ENCODE data around the gene SCN5A.

The SCN5A gene

GRCh38 chr3:38622336-38622735 lies 27.2 kb downstream of the SCN5A start:
- DNase-seq (ENCODE audit: low read depth): no peak

DNA sequence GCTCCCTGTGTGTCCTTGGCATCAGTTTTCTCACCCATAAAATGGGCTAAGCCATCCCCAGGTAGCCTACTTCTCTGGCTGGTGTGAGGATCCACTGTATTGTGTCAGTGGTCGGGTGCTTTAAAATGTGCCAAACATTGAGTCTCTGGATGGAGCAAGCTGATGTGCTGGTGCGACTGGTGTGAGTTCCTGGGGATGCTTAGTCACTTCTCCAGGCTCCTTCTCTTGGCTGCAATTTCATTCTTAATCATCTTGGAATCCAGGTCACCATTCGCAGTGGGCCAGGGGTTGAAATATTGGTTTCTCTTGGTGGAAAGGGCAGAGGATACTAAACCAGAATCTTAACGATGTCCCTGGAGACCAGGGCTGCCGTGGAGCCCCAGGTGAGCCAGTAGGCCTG lies 29.3 kb downstream of the SCN5A start:
- DNase-seq (ENCODE audit: low read depth): no peak

- no peak for DNase-seq (ENCODE audit: low read depth)
These were observed 31.1 kb downstream of the SCN5A start for GRCh38 chr3:38618343-38618742.

DNA sequence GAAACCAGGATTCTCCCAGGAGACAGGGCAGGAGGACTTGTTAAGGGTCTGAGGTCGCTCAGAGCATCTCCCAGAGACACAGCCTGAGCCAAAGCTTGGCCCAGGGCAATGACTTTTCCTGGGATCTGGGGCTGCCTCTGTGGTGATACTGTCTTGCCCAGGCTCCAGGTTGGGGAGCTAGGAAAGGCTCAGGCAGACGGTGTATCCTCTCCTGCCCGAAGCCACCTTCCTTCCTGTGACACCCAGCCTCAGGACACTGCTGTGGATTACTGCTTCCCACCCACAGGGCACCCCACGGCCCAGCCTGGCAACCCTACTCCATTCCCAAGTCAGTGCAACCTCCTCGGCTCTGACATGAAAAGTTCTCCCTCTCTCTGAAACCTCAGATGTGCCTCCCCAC lies 31.9 kb downstream of the SCN5A start:
- no peak for DNase-seq (ENCODE audit: low read depth)

DNA sequence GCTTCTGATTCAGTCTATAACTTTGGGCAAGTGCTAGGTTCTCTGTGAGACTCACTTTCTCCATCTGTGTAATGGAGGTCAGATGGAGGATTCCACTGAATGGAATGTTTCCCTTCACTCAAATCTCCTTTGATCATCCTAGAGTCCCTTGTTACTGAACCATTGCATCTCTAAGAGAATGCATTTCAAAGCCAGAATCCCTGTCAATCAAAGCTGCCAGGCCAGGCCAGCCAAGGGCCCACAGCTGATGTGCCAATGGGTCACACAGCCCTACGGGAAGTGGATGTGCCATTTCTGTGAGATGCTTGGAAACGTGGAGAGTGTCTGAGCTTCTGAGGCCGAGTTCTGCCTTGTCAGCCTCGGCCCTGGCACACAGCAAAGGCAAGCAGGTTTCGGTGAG lies 32.4 kb downstream of the SCN5A start:
- DNase-seq (ENCODE audit: low read depth): no peak

- no peak for DNase-seq (ENCODE audit: low read depth)
These were observed 32.8 kb downstream of the SCN5A start for GRCh38 chr3:38616658-38617057.

- no peak for DNase-seq (ENCODE audit: low read depth)
These were observed 33.4 kb downstream of the SCN5A start for GRCh38 chr3:38616111-38616510.

GRCh38 chr3:38614651-38615352 lies 34.7 kb downstream of the SCN5A start:
- no peak for DNase-seq (ENCODE audit: low read depth)

DNA sequence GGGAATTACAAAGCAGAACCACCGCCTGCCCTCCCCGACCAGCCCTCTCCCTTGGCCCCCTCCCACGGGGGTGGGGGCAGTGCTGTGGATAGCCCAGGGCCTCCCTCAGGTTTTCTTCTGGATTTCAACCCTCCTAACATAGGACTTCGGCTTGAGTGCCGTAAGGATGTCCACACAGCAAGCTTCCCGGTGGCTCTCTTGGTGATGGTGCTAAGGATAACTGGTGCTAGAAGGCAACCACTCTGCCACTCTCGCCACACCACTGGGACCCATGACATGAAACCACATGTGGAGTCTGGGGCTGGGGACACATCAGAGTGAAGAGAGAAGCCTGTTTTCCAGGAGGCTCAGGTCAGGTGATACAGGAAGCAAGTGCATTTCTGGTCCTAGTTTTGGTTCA lies 35.4 kb downstream of the SCN5A start:
- DNase-seq (ENCODE audit: low read depth): no peak

DNA sequence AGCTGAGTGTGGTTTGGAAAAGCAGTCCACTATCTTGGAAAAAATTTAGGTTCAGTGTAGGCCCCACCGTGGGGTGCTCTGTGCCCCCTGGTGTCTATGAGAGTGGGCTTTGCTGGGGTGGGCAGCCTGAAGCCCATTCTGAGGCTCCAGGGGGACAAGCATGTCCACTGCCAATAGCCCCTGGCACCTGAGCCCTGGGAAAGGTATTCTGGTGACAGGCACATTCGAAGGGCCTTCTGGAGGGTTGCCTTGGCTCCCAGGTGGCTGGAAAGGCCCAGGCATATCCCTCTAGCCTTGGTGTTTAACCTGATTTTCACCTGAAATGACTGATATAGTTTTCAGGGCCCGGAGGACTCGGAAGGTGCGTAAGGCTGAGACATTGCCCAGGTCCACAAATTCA lies 36.1 kb downstream of the SCN5A start:
- DNase-seq (ENCODE audit: low read depth): no peak

GRCh38 chr3:38611866-38612265 lies 37.6 kb downstream of the SCN5A start:
- DNase-seq (ENCODE audit: low read depth): no peak

DNA sequence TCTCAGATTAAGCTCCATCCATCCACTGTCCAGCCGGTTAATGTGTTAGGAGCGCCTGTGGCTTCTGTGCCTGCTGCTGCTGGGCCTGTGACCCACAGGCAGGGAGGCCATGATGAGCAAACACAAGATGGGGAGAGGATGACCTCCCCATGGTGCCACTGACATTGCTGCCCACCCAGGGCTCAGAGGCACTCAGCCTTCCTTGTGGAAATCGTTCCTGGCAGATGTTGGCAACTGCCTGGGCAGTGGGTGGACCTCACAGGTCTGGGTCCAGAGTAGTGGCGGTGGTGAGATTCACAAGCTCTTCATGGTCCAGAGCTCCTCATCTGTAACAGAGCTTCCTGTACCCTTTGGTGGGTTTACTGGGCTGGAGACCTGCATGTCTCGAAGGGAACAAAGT lies 38.6 kb downstream of the SCN5A start:
- no peak for DNase-seq (ENCODE audit: low read depth)

DNA sequence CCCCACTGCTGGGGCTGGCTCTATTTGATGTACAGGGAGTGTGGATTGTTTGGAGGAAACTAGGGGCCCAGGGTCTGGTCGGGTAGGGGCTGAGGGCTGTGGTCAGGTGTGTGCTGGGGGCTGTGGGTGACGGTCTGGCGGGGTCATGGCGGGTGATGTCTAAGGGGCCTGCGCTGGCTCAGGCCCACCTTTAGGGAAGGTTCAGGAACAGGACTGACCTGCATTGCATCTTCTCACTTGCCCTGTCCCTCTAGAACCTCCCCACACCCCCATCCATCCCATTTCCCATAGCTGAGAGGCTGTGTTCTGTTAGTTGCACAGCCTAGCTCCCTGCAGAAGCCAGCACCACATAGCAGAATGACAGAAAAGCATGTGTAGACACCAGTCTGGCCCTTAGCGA lies 39.1 kb downstream of the SCN5A start:
- no peak for DNase-seq (ENCODE audit: low read depth)

- no peak for DNase-seq (ENCODE audit: low read depth)
These were observed 39.9 kb downstream of the SCN5A start for GRCh38 chr3:38609386-38610111.

DNA sequence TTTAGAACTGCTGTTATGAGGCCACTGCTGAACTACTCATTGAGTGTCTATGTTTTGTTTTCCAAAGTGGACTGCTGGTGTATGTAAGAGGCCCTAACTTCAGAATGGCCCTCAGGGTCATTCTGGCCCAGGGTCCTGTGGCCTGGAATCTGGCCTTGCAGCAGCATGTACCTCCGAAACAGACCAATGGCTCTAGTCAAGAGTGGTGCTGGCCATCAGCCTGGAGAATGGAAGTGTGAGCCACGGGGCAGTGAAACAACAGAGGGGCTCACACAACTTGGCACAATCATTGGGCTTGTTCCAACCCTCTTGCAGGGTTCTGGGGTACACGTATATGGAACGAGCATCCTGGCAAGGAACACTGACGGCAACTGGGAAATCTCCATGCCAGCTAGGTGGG lies 40.5 kb downstream of the SCN5A start:
- no peak for DNase-seq (ENCODE audit: low read depth)

- DNase-seq (ENCODE audit: low read depth): no peak
These were observed 41.3 kb downstream of the SCN5A start for GRCh38 chr3:38608086-38608775.

DNA sequence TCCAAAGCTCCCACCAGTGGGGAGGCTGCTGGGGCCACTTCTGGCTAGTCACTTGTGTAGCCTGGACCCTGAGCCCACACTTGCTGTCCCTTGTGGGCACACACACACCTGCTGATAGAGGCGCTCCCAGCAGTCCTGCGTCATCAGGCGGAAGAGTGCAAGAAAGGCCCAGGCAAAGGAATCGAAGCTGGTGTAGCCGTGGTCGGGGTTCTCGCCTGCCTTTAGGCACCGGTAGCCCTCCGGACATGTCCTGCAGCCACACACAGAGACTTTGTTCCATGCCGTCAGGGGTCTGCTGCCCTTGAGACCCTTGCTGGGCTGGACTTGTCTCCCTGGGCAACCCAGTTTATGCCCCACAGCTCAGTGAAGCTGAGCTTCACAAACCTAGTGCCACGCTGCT lies 42.9 kb downstream of the SCN5A start:
- DNase-seq (ENCODE audit: low read depth): no peak

- DNase-seq (ENCODE audit: low read depth): no peak
These were observed 43.5 kb downstream of the SCN5A start for GRCh38 chr3:38605981-38606380.

DNA sequence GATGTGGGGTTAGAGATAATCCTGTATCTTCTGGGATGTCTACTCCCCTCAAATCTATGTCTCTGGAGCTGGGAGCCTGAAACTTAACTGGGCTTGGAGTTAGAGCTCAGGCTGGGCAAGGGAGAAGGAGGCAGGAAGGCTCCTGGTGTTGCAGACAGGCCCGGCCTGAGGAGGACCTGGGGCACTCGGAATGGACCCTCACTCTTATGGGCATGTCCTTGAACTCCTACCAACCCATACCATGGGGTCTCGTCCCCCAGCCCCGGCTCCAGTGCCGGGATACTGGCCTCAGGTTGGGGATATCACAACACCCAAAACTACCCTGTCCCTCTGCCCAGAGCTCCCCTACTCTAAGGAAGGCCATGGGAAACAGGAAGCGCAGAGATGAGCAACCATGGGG lies 45.2 kb downstream of the SCN5A start:
- DNase-seq (ENCODE audit: low read depth): no peak

- DNase-seq (ENCODE audit: low read depth): no peak
These were observed 45.8 kb downstream of the SCN5A start for GRCh38 chr3:38603731-38604131.

- no peak for DNase-seq (ENCODE audit: low read depth)
These were observed 46.8 kb downstream of the SCN5A start for GRCh38 chr3:38602576-38603250.

DNA sequence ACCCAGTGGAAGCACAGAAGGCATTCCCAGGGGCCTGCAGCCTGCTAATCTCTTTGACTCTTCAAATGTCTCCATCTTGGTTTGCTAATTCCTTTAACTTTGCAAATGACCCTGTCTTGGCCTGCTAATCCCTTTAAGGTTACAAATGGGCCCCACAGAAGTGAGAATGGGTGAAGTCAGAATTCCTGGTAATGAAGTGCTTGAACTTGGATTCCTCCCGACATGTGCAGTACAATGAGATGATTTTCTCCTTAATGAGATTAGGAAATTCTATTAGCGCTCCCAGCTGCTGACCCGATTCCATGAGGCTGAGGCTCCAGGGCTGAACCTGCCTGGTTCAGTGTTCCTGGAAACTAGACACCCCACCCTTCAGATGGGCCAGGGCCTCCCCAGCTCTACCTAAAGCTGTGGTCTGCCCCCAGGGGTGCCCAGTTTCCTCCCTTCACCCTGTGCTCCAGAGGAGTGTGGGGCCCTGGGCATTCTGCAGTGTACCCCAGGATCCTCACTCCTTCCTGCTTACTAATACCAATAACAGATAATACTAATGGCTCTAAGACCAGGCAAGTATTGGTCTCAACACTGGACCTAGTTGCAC lies 47.4 kb downstream of the SCN5A start:
- no peak for DNase-seq (ENCODE audit: low read depth)
